Mucosa of rectum (tissue), 2 donors: Measurements from ENCODE around the gene SOWAHA.
"Not testable (repeated sequence)": the region's sequence is repeated elsewhere in the genome, so short reads cannot be mapped to it uniquely, and the experiment has no call there.

Experiments
- H3K27ac ChIP-seq, 2 donors: one replicate each; pipeline ENCODE4 v1.7.0; 2013; ENCODE audit warnings: inconsistent platforms in 2 of 2, low read depth in 2 of 2, low read length in 2 of 2
- H3K27me3 ChIP-seq, 2 donors: one replicate each; pipeline ENCODE4 v1.7.0; 2013; ENCODE audit warnings: low read length in 2 of 2; ENCODE audit not compliant: control insufficient read depth in 2 of 2, insufficient read depth in 2 of 2
- H3K36me3 ChIP-seq, 2 donors: one replicate each; pipeline ENCODE4 v1.7.0; 2013; ENCODE audit warnings: low read length in 2 of 2; ENCODE audit not compliant: control insufficient read depth in 2 of 2, insufficient read depth in 2 of 2
- H3K4me1 ChIP-seq, 2 donors: one replicate each; pipeline ENCODE4 v1.7.0; 2013; ENCODE audit warnings: low read length in 2 of 2, mild to moderate bottlenecking in 1 of 2; ENCODE audit not compliant: control insufficient read depth in 2 of 2, insufficient read depth in 2 of 2
- H3K4me3 ChIP-seq, 2 donors: one replicate each; pipeline ENCODE4 v1.7.0; 2013; ENCODE audit warnings: low read length in 2 of 2
- H3K9ac ChIP-seq, 2 donors: one replicate each; pipeline ENCODE4 v1.7.0; 2013; ENCODE audit warnings: low read length in 2 of 2, low read depth in 1 of 2, mild to moderate bottlenecking in 1 of 2
- H3K9me3 ChIP-seq, 2 donors: one replicate each; pipeline ENCODE4 v1.7.0; 2013; ENCODE audit warnings: low read length in 2 of 2; ENCODE audit not compliant: control insufficient read depth in 2 of 2
- donor health status: healthy.
- donor health status: Normal muscosa, but diverticular disease.

Gene SOWAHA

GRCh38 chr5:132805872-132806271, 7.2 kb upstream of the SOWAHA start:
- not testable (repeated sequence) for H3K27ac ChIP-seq, H3K27me3 ChIP-seq, H3K36me3 ChIP-seq, H3K4me3 ChIP-seq, H3K9me3 ChIP-seq, H3K9ac ChIP-seq
- peaks cover 7 to 13% of the 10 kb centered on the region in 2 donors for H3K4me1 ChIP-seq

- not testable (repeated sequence) for H3K27me3 ChIP-seq
Observed at GRCh38 chr5:132806804-132807162, 6.3 kb upstream of the SOWAHA start.

GRCh38 chr5:132807163-132807838, 5.8 kb upstream of the SOWAHA start:
- H3K36me3 ChIP-seq, result no peaks in the 10 kb centered on the region
- H3K9me3 ChIP-seq, result no peaks in the 10 kb centered on the region
- H3K27me3 ChIP-seq, result peaks cover 1 to 3% of the 10 kb centered on the region in 2 donors
- peak overlapping the region; percentile 34 to 76 for H3K4me3 ChIP-seq
- peak overlapping the region; percentile 81 to 86 for H3K27ac ChIP-seq
- H3K4me1 ChIP-seq, result peaks cover 7 to 13% of the 10 kb centered on the region in 2 donors
- H3K9ac ChIP-seq, result peak overlapping the region; percentile 58 to 75

More at GRCh38 chr5:132806804-132807162, 6.3 kb upstream of the SOWAHA start:
- H3K4me1 ChIP-seq, result peaks cover 7 to 13% of the 10 kb centered on the region in 2 donors
- H3K9ac ChIP-seq, result peak overlapping the region; percentile 58 to 75
- H3K9me3 ChIP-seq, H3K36me3 ChIP-seq: not testable (repeated sequence)
- H3K4me3 ChIP-seq, result peak overlapping the region; percentile 34 to 76
- peak overlapping the region; percentile 81 to 86 for H3K27ac ChIP-seq

GRCh38 chr5:132808448-132808847, 4.7 kb upstream of the SOWAHA start:
- Histone ChIP-seq H3K9ac (peak overlapping the region in 1 of 2 donors; percentile 14), H3K4me1 (peaks cover 7 to 13% of the 10 kb centered on the region in 2 donors), H3K27me3 (peaks cover 0 to 3% of the 10 kb centered on the region in 2 donors), H3K4me3 (no peak overlapping the region), H3K27ac (peak overlapping the region in 1 of 2 donors; percentile 28), H3K36me3 (no peaks in the 10 kb centered on the region), H3K9me3 (no peaks in the 10 kb centered on the region)

GRCh38 chr5:132808866-132809265, 4.2 kb upstream of the SOWAHA start:
- H3K4me3 ChIP-seq, result no peak overlapping the region
- H3K36me3 ChIP-seq, result no peaks in the 10 kb centered on the region
- peak overlapping the region in 1 of 2 donors; percentile 14 for H3K9ac ChIP-seq
- H3K4me1 ChIP-seq, result peaks cover 7 to 13% of the 10 kb centered on the region in 2 donors
- H3K9me3 ChIP-seq, result no peaks in the 10 kb centered on the region
- peak overlapping the region in 1 of 2 donors; percentile 28 for H3K27ac ChIP-seq
- H3K27me3 ChIP-seq, result peaks cover 0 to 3% of the 10 kb centered on the region in 2 donors

DNA sequence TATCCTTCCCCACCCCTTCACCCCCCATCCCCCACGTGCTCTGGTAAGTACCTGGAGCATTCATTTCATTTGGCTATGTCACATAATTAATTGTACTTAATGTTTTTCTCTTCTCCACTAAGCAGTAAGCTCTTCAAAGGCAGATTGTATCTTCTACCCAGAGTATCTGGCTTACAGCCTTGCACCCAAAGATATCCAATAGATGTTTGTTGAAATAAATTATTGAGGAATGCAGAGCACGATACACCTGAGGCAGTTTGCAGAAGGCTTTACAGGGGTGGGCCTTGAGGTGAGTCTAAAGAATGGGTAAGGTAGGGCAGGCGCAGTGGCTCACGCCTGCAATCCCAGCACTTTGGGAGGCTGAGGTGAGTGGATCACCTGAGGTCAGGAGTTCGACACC, 2.5 kb upstream of the SOWAHA start:
- Histone ChIP-seq H3K36me3 (no peaks in the 10 kb centered on the region), H3K4me1 (peaks cover 12 to 17% of the 10 kb centered on the region in 2 donors), H3K27me3 (peaks cover 0 to 3% of the 10 kb centered on the region in 2 donors), H3K9ac (no peak overlapping the region), H3K9me3 (no peaks in the 10 kb centered on the region), H3K4me3 (no peak overlapping the region), H3K27ac (no peak overlapping the region)

DNA sequence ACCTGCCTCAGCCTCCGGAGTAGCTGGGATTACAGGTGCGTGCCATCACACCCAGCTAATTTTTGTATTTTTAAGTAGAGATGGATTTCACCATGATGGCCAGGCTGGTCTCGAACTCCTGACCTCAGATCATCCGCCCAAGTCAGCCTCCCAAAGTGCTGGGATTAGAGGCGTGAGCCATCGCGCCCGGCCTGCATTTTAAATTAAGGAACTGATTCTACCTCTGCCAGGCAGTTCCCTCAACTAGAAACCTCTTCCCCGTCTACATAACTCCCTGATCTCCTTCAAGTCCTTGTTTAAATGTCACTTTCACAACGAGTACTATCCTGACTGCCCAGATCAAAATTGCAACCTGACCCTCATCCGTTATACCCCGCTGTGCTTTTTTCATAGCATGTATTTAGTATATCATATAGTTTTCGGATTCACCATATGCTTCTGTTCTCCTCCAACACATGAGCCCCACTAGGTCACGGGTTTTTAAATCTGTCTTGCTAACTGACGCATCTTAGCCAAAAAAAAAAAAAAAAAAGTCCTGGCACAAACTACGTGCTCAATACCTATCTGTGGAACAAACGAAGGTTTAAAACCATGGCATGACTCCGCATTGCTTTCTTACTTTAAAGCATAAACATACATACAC, 858 bp upstream of the SOWAHA start:
- H3K36me3 ChIP-seq, result no peaks in the 10 kb centered on the region
- H3K4me3 ChIP-seq, result peak overlapping the region; percentile 63 to 72
- peaks cover 12 to 14% of the 10 kb centered on the region in 2 donors for H3K4me1 ChIP-seq
- no peak overlapping the region for H3K27ac ChIP-seq
- peaks cover 0 to 3% of the 10 kb centered on the region in 2 donors for H3K27me3 ChIP-seq
- peak overlapping the region in 1 of 2 donors; percentile 94 for H3K9ac ChIP-seq
- H3K9me3 ChIP-seq, result no peaks in the 10 kb centered on the region

GRCh38 chr5:132813599-132814502, 749 bp downstream of the SOWAHA start:
- peaks cover 0 to 3% of the 10 kb centered on the region in 2 donors for H3K27me3 ChIP-seq
- H3K27ac ChIP-seq, result peak overlapping the region; percentile 86 to 89
- H3K4me1 ChIP-seq, result peaks cover 10 to 11% of the 10 kb centered on the region in 2 donors
- H3K9ac ChIP-seq, result peak overlapping the region; percentile 56 to 94
- peak overlapping the region; percentile 69 to 72 for H3K4me3 ChIP-seq
- H3K36me3 ChIP-seq, result no peaks in the 10 kb centered on the region
- no peaks in the 10 kb centered on the region for H3K9me3 ChIP-seq

- Histone ChIP-seq H3K27ac (no peak overlapping the region), H3K27me3 (peaks cover 0 to 3% of the 10 kb centered on the region in 2 donors), H3K9me3 (no peaks in the 10 kb centered on the region), H3K36me3 (no peaks in the 10 kb centered on the region), H3K9ac (peak overlapping the region in 1 of 2 donors; percentile 94), H3K4me1 (peaks cover 7 to 13% of the 10 kb centered on the region in 2 donors), H3K4me3 (peak overlapping the region in 1 of 2 donors; percentile 72)
Observed at GRCh38 chr5:132814503-132815294, 1.6 kb downstream of the SOWAHA start.
